SK-N-SH (cell line): Measurements from ENCODE around the gene ATL2. TPM values are rescaled to one million over a fixed set of nuclear protein-coding genes. Genes with fewer than 3 reads are reported as not detected.

ENCODE experiments used
- CTCF ChIA-PET: fragments of 300-600, 350-600 bp; formaldehyde crosslinking; extraction: SDS; loops from one replicate; lab custom pipeline; 2021; lab: Yijun Ruan, JAX
- POLR2A ChIA-PET: fragments of 350-600 bp; sonication (Branson Sonifier 250); formaldehyde crosslinking; extraction: SDS; loops from one replicate; lab custom pipeline; 2020; ENCODE audit warnings: antibody characterized with exemption, inconsistent platforms; lab: Yijun Ruan, JAX
- DNase-seq: peaks from one replicate; pipeline ENCODE4 v3.0.0; 2012
- H2AFZ ChIP-seq: fragments of 200-600 bp; sonication (generic); 2 replicates; pipeline ENCODE4 v1.8.1; 2016; ENCODE audit warnings: antibody characterized with exemption, mild to moderate bottlenecking, low read depth
- H3F3A ChIP-seq: fragments of 200-600 bp; sonication (generic); replicated peaks from 2 replicates; pipeline ENCODE3; 2016; ENCODE audit warnings: antibody characterized with exemption, mild to moderate bottlenecking; ENCODE audit not compliant: insufficient read depth
- H3K27ac ChIP-seq, 2 experiments: fragments of 200-500 bp in 1 of 2; fragments of 200-600 bp in 1 of 2; sonication (Bioruptor generic) in 1 of 2; sonication (generic), shearing (Covaris generic) in 1 of 2; 2 replicates each; pipeline versions ENCODE4 v1.5.1 to v1.6.1; 2014 to 2016; ENCODE audit warnings: low read depth in 2 of 2, inconsistent platforms in 1 of 2, low read length in 1 of 2, mild to moderate bottlenecking in 1 of 2, mixed read lengths in 1 of 2
- H3K27me3 ChIP-seq: fragments of 200-600 bp; sonication (generic), shearing (Covaris generic); 2 replicates; pipeline ENCODE4 v1.6.1; 2016; ENCODE audit warnings: mixed run types; ENCODE audit not compliant: insufficient read depth
- H3K36me3 ChIP-seq, 2 experiments: fragments of 200-500 bp in 1 of 2; fragments of 200-600 bp in 1 of 2; sonication (Bioruptor generic) in 1 of 2; sonication (generic) in 1 of 2; replicated peaks in 1 of 2; 2 replicates each; pipeline versions ENCODE3 to v1.5.1; 2014 to 2016; ENCODE audit warnings: low read length in 1 of 2, mild to moderate bottlenecking in 1 of 2; ENCODE audit not compliant: insufficient read depth in 2 of 2, control insufficient read depth in 1 of 2
- H3K4me1 ChIP-seq, 2 experiments: fragments of 200-500 bp in 1 of 2; fragments of 200-600 bp in 1 of 2; sonication (Bioruptor generic) in 1 of 2; sonication (generic), shearing (Covaris generic) in 1 of 2; 2 replicates each; pipeline versions ENCODE4 v1.5.1 to v1.6.1; 2014 to 2016; ENCODE audit warnings: low read depth in 1 of 2, low read length in 1 of 2, mixed run types in 1 of 2; ENCODE audit not compliant: insufficient read depth in 2 of 2, control insufficient read depth in 1 of 2
- H3K4me2 ChIP-seq: fragments of 200-600 bp; sonication (generic), shearing (Covaris generic); 2 replicates; pipeline ENCODE4 v1.6.1; 2017; ENCODE audit warnings: mixed run types
- H3K4me3 ChIP-seq, 2 experiments: fragments of 200-500 bp in 1 of 2; fragments of 200-600 bp in 1 of 2; sonication (Bioruptor generic) in 1 of 2; sonication (generic), shearing (Covaris generic) in 1 of 2; 2 replicates each; pipeline versions ENCODE4 v1.5.1 to v1.8.1; 2014 to 2016; ENCODE audit warnings: low read depth in 2 of 2, inconsistent platforms in 1 of 2, low read length in 1 of 2, mild to moderate bottlenecking in 1 of 2, mixed read lengths in 1 of 2, moderate library complexity in 1 of 2
- H3K79me2 ChIP-seq: fragments of 200-600 bp; sonication (generic); 2 replicates; pipeline ENCODE4 v1.8.1; 2017; ENCODE audit warnings: mild to moderate bottlenecking; ENCODE audit not compliant: insufficient read depth
- H3K9ac ChIP-seq: fragments of 200-600 bp; sonication (generic); 2 replicates; pipeline ENCODE4 v1.6.1; 2017; ENCODE audit warnings: mixed run types
- H3K9me2 ChIP-seq: fragments of 200-600 bp; sonication (generic); 2 replicates; pipeline ENCODE4 v1.6.1; 2017; ENCODE audit warnings: mixed run types
- H3K9me3 ChIP-seq: fragments of 200-600 bp; sonication (generic); 2 replicates; pipeline ENCODE4 v1.6.1; 2017; ENCODE audit warnings: mixed run types, mild to moderate bottlenecking, moderate library complexity
- H4K20me1 ChIP-seq: fragments of 200-600 bp; sonication (generic); 2 replicates; pipeline ENCODE4 v1.6.1; 2017; ENCODE audit warnings: mild to moderate bottlenecking, mixed run types; ENCODE audit not compliant: insufficient read depth
- ELF1 ChIP-seq: IDR thresholded peaks from 2 replicates; pipeline ENCODE4 v1.4.0; 2012
- EP300 ChIP-seq, 2 experiments: IDR thresholded peaks; 2 replicates each; pipeline versions ENCODE4 v1.4.0 to v1.6.1; 2012; ENCODE audit warnings: borderline replicate concordance in 1 of 2, low read depth in 1 of 2, low read length in 1 of 2
- FOSL2 ChIP-seq: IDR thresholded peaks from 2 replicates; pipeline ENCODE4 v1.4.0; 2012; ENCODE audit warnings: low read depth, mild to moderate bottlenecking, moderate library complexity, borderline replicate concordance
- GABPA ChIP-seq: IDR thresholded peaks from 2 replicates; pipeline ENCODE4 v1.4.0; 2012; ENCODE audit warnings: low read depth, mild to moderate bottlenecking
- MEF2A ChIP-seq: IDR thresholded peaks from 2 replicates; pipeline ENCODE4 v1.4.0; 2012; ENCODE audit warnings: low read depth, borderline replicate concordance
- NRF1 ChIP-seq: IDR thresholded peaks from 2 replicates; pipeline ENCODE4 v1.6.1; 2012; ENCODE audit warnings: low read depth, mild to moderate bottlenecking, low read length
- POLR2AphosphoS5 ChIP-seq: IDR thresholded peaks from 2 replicates; pipeline ENCODE4 v1.6.1; 2012; ENCODE audit warnings: low read depth, low read length
- RAD21 ChIP-seq: IDR thresholded peaks from 2 replicates; pipeline ENCODE4 v1.6.1; 2012; ENCODE audit warnings: mild to moderate bottlenecking, low read length
- RCOR1 ChIP-seq: fragments of 150-350 bp; IDR thresholded peaks from 2 replicates; pipeline ENCODE4 v1.6.1; 2017; ENCODE audit warnings: antibody characterized with exemption, low read length
- RFX5 ChIP-seq: IDR thresholded peaks from 2 replicates; pipeline ENCODE4 v1.6.1; 2012; ENCODE audit warnings: mild to moderate bottlenecking, improper control_type of control experiment, low read length
- RXRA ChIP-seq: IDR thresholded peaks from 2 replicates; pipeline ENCODE4 v1.4.0; 2012; ENCODE audit warnings: low read depth, mild to moderate bottlenecking, borderline replicate concordance
- SIN3A ChIP-seq: IDR thresholded peaks from 2 replicates; pipeline ENCODE4 v1.6.1; 2012; ENCODE audit warnings: low read depth, mild to moderate bottlenecking, low read length, moderate library complexity, borderline replicate concordance
- SMC3 ChIP-seq: IDR thresholded peaks from 2 replicates; pipeline ENCODE4 v1.6.1; 2012; ENCODE audit warnings: low read depth, low read length, improper control_type of control experiment
- TEAD4 ChIP-seq: IDR thresholded peaks from 2 replicates; pipeline ENCODE4 v1.4.0; 2012; ENCODE audit warnings: mild to moderate bottlenecking, borderline replicate concordance; ENCODE audit not compliant: insufficient read depth
- WGBS: methylation state at CpG from one replicate; pipeline ENCODE4 v1.1.6; 2017; ENCODE audit warnings: low lambda C conversion rate; 5-methylcytosine and 5-hydroxymethylcytosine counted together
- polyA plus RNA-seq, 3 experiments: library from polyadenylated mRNA; depleted of rRNA; stranded (reverse); fragments of >200 nt; gene quantifications; 2 replicates each; pipeline ENCODE4 v1.2.3, GENCODE V29; 2012
- TF ChIP-seq, protein P1 (sequence below): fragments of 150-350 bp; IDR thresholded peaks from 2 replicates; pipeline ENCODE4 v1.6.1; 2017; ENCODE audit warnings: antibody characterized with exemption, low read length, low read depth, borderline replicate concordance
- TF ChIP-seq, protein P2 (sequence below): fragments of 150-350 bp; IDR thresholded peaks from 2 replicates; pipeline ENCODE4 v1.6.1; 2016; ENCODE audit warnings: mild to moderate bottlenecking, low read depth, low read length
- TF ChIP-seq, protein P3 (sequence below): IDR thresholded peaks from 2 replicates; pipeline ENCODE4 v1.4.0; 2012; ENCODE audit warnings: low read depth, borderline replicate concordance
- TF ChIP-seq, protein P4 (sequence below): fragments of 200-600 bp; sonication (generic); IDR thresholded peaks from 2 replicates; pipeline ENCODE4 v1.6.1; 2017; ENCODE audit warnings: antibody characterized with exemption, mild to moderate bottlenecking, moderate library complexity

Gene ATL2
- polyA plus RNA-seq, 1 of the 3 experiments (the other 2 are of a cell fraction): 55.8 TPM

- Histone ChIP-seq H3K27me3 (no peaks in the 10 kb centered on the region), H3K79me2 (peaks cover 7% of the 10 kb centered on the region; the same call in 1 of the 2 replicates), H3K9me3 (no peaks in the 10 kb centered on the region), H2AFZ (no peak overlapping the region), H3K9me2 (no peaks in the 10 kb centered on the region), H3K9ac (no peak overlapping the region), H4K20me1 (no peaks in the 10 kb centered on the region), H3K4me1 (no peaks in the 10 kb centered on the region; a peak in 1 of 4 replicates), H3K36me3 (peaks cover 46 to 48% of the 10 kb centered on the region in 2 experiments), H3K4me3 (no peak overlapping the region; a peak in 1 of 4 replicates), H3K4me2 (no peak overlapping the region), H3F3A (peaks cover 14% of the 10 kb centered on the region), H3K27ac (no peak overlapping the region)
- ChIA-PET CTCF (interaction anchor here (0.6 to 16.7 kb wide), 93 partner anchors 8 to 525 kb away, joined by 3 to 206 read pairs (median 4); partner anchors contain the start of genes ATL2 and CYP1B1), POLR2A (interaction anchor here (0.6 kb wide), 1 partner anchor 9 kb away, joined by 3 read pairs; no protein-coding TSS in a partner anchor)
- 61% methylated on average over 2 of the region's 2 CpGs for WGBS
- TF ChIP-seq FOSL2: no peak
- TF ChIP-seq POLR2AphosphoS5: no peak
- TF ChIP-seq RFX5: no peak
- TF ChIP-seq, protein P1, sequence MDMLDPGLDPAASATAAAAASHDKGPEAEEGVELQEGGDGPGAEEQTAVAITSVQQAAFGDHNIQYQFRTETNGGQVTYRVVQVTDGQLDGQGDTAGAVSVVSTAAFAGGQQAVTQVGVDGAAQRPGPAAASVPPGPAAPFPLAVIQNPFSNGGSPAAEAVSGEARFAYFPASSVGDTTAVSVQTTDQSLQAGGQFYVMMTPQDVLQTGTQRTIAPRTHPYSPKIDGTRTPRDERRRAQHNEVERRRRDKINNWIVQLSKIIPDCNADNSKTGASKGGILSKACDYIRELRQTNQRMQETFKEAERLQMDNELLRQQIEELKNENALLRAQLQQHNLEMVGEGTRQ: no peak
- TF ChIP-seq RAD21: peak; percentile 92
- TF ChIP-seq MEF2A: no peak
- no peak for TF ChIP-seq ELF1
- no peak for TF ChIP-seq TEAD4
- TF ChIP-seq, protein P2, sequence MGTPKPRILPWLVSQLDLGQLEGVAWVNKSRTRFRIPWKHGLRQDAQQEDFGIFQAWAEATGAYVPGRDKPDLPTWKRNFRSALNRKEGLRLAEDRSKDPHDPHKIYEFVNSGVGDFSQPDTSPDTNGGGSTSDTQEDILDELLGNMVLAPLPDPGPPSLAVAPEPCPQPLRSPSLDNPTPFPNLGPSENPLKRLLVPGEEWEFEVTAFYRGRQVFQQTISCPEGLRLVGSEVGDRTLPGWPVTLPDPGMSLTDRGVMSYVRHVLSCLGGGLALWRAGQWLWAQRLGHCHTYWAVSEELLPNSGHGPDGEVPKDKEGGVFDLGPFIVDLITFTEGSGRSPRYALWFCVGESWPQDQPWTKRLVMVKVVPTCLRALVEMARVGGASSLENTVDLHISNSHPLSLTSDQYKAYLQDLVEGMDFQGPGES: no peak
- peak; percentile 66 for TF ChIP-seq SMC3
- TF ChIP-seq, protein P3, sequence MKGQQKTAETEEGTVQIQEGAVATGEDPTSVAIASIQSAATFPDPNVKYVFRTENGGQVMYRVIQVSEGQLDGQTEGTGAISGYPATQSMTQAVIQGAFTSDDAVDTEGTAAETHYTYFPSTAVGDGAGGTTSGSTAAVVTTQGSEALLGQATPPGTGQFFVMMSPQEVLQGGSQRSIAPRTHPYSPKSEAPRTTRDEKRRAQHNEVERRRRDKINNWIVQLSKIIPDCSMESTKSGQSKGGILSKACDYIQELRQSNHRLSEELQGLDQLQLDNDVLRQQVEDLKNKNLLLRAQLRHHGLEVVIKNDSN: no peak
- 0 out of 2 replicates have a peak, but pooled peaks have one; percentile 9 for TF ChIP-seq RCOR1
- no peak for TF ChIP-seq NRF1
- TF ChIP-seq, protein P4, sequence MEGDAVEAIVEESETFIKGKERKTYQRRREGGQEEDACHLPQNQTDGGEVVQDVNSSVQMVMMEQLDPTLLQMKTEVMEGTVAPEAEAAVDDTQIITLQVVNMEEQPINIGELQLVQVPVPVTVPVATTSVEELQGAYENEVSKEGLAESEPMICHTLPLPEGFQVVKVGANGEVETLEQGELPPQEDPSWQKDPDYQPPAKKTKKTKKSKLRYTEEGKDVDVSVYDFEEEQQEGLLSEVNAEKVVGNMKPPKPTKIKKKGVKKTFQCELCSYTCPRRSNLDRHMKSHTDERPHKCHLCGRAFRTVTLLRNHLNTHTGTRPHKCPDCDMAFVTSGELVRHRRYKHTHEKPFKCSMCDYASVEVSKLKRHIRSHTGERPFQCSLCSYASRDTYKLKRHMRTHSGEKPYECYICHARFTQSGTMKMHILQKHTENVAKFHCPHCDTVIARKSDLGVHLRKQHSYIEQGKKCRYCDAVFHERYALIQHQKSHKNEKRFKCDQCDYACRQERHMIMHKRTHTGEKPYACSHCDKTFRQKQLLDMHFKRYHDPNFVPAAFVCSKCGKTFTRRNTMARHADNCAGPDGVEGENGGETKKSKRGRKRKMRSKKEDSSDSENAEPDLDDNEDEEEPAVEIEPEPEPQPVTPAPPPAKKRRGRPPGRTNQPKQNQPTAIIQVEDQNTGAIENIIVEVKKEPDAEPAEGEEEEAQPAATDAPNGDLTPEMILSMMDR: peak; percentile 97
- no peak for TF ChIP-seq SIN3A
- TF ChIP-seq EP300 (IDR thresholded peaks at IDR 0.05; ENCODE audit: borderline replicate concordance in 1 of 2, low read depth in 1 of 2, low read length in 1 of 2): no peak
- no peak for TF ChIP-seq GABPA
- no peak for TF ChIP-seq RXRA
- DNase-seq: peak; percentile 67
Measured at GRCh38 chr2:38315707-38316333, 61.3 kb downstream of the ATL2 start.
